Nephron progenitor cell (in vitro differentiated cells): ENCODE data around the gene SIDT1.

ENCODE experiments used
- DNase-seq: peaks from one replicate; pipeline ENCODE4 v3.0.0; 2021
- H3K27ac Mint-ChIP-seq: 2 replicates; pipeline ENCODE4 v1.8.0; 2021; ENCODE audit warnings: mild to moderate bottlenecking, moderate library complexity, mixed read lengths
- H3K27me3 Mint-ChIP-seq: 2 replicates; pipeline ENCODE4 v1.8.0; 2021; ENCODE audit warnings: mild to moderate bottlenecking, low read depth, mixed read lengths; ENCODE audit not compliant: poor library complexity
- H3K36me3 Mint-ChIP-seq: 2 replicates; pipeline ENCODE4 v1.8.0; 2021; ENCODE audit warnings: low read depth, mixed read lengths
- H3K4me1 Mint-ChIP-seq: 2 replicates; pipeline ENCODE4 v1.8.0; 2021; ENCODE audit warnings: mixed read lengths
- H3K4me3 Mint-ChIP-seq: 2 replicates; pipeline ENCODE4 v1.8.0; 2021; ENCODE audit warnings: mild to moderate bottlenecking, moderate library complexity, mixed read lengths
- H3K9me3 Mint-ChIP-seq: 2 replicates; pipeline ENCODE4 v1.8.0; 2021; ENCODE audit warnings: mild to moderate bottlenecking, moderate library complexity, mixed read lengths
- CTCF ChIP-seq: fragments of 200-600 bp; sonication (generic); IDR thresholded peaks from 2 replicates; pipeline ENCODE4 v1.5.0; 2021; ENCODE audit warnings: antibody characterized with exemption

SIDT1 gene

GRCh38 chr3:113623811-113624210, 91.5 kb downstream of the SIDT1 start:
- Mint-ChIP-seq H3K36me3 (no peaks in the 10 kb centered on the region), H3K4me3 (peak overlapping the region; percentile 3), H3K9me3 (no peaks in the 10 kb centered on the region), H3K4me1 (peaks cover 23% of the 10 kb centered on the region), H3K27ac (no peak overlapping the region), H3K27me3 (peaks cover 51% of the 10 kb centered on the region)
- DNase-seq, result no peak
- TF ChIP-seq CTCF, result no peak

GRCh38 chr3:113625834-113626233, 93.5 kb downstream of the SIDT1 start:
- Mint-ChIP-seq H3K27ac (no peak overlapping the region), H3K36me3 (no peaks in the 10 kb centered on the region), H3K9me3 (no peaks in the 10 kb centered on the region), H3K4me1 (peaks cover 43% of the 10 kb centered on the region), H3K27me3 (peaks cover 50% of the 10 kb centered on the region), H3K4me3 (no peak overlapping the region)
- TF ChIP-seq CTCF, result no peak
- no peak for DNase-seq

DNA sequence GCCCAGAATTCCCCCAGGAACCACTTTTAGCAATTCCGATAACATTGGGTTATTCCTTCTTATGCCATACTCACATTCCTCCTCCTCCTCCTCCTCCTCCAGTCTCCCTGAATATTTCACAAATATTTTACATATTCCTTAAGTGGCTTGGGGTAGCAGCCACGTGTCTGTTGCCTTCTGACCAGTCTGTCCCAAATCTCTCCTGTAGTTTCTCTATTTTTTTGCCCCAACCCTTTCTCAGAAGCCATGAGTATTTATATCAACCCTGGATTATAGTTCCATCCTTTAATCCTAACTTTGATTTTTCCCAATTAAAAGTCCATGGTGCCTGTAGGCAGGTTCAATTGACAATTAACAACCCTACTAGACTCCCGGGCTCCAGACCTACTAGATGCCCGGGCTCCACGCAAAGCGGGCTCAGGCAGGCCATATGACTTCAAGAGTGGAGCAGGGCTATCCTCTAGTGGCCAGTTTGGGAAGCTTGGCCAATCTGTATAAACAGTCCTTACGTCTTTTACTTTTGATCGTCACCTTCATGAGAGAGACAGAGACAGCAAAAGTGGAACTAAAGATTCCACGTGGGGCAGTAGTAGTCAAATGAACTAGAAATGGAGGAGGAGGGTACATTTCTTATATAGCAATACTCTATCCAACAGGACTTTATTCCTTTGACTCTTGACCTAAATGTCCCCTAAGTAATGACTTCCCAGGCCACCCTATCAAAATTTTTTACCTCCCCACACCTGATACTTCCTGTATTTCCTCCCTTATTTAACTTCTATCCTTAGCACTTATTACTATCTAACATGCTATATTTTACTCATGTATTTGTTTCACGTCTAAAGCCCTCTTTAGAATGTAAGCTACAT, 94.4 kb downstream of the SIDT1 start:
- Mint-ChIP-seq H3K27ac (no peak overlapping the region), H3K9me3 (no peaks in the 10 kb centered on the region), H3K4me3 (no peak overlapping the region), H3K27me3 (peaks cover 46% of the 10 kb centered on the region), H3K36me3 (no peaks in the 10 kb centered on the region), H3K4me1 (peaks cover 49% of the 10 kb centered on the region)
- peak; percentile 54 for DNase-seq
- peak; percentile 97 for TF ChIP-seq CTCF

DNA sequence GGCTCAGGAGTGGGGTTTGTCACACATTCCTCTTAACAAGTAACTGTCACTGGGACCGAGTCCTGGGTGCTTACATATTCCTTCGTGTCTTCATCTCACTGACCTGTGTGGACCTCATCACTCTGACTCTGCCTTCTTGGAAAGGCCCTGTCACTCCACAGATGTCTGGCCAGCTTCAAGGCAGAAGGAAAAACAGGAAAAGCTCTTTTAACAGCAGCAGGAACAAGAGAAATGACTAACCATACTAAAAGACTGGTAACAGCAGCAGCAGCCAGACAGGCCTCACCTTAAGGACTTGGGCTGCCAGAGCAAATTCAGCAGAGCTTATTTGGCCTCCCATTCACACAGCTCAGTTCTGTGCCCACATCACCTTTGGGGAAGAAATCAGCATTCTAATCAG, 96.0 kb downstream of the SIDT1 start:
- no peak for DNase-seq
- no peak for TF ChIP-seq CTCF
- Mint-ChIP-seq H3K9me3 (no peaks in the 10 kb centered on the region), H3K27ac (no peak overlapping the region), H3K4me1 (peaks cover 49% of the 10 kb centered on the region), H3K36me3 (no peaks in the 10 kb centered on the region), H3K27me3 (peaks cover 41% of the 10 kb centered on the region), H3K4me3 (no peak overlapping the region)

DNA sequence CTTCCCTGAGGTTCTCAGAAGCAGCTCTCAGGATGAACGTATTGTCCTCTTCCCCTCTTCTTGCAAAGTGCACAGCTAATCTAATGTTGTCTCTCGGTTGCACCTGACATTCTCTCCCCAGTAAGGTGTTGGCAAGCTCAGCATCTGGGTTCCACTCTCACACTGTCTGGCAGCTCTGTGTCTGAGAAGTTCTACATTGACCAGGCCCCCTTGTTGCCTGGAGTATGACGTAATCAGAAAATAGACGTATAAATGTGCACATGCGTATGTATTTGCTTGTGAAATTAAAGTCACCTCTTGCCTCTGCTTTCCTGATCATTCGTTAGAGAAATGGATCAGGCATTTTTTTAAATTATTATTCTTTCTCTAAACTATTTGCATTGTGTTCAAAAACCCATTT, 96.4 kb downstream of the SIDT1 start:
- Mint-ChIP-seq H3K9me3 (no peaks in the 10 kb centered on the region), H3K4me3 (no peak overlapping the region), H3K27me3 (peaks cover 36% of the 10 kb centered on the region), H3K4me1 (peaks cover 49% of the 10 kb centered on the region), H3K36me3 (no peaks in the 10 kb centered on the region), H3K27ac (no peak overlapping the region)
- DNase-seq, result no peak
- TF ChIP-seq CTCF, result no peak
